GM19043 (cell line): ENCODE data around the gene KAZN.

Source experiments
- ATAC-seq: cut with Tn5 transposase; IDR thresholded peaks from one replicate; pipeline ENCODE4 v1.9.1; 2021; ENCODE audit warnings: low read depth; ENCODE audit not compliant: unreplicated experiment

Gene KAZN

DNA sequence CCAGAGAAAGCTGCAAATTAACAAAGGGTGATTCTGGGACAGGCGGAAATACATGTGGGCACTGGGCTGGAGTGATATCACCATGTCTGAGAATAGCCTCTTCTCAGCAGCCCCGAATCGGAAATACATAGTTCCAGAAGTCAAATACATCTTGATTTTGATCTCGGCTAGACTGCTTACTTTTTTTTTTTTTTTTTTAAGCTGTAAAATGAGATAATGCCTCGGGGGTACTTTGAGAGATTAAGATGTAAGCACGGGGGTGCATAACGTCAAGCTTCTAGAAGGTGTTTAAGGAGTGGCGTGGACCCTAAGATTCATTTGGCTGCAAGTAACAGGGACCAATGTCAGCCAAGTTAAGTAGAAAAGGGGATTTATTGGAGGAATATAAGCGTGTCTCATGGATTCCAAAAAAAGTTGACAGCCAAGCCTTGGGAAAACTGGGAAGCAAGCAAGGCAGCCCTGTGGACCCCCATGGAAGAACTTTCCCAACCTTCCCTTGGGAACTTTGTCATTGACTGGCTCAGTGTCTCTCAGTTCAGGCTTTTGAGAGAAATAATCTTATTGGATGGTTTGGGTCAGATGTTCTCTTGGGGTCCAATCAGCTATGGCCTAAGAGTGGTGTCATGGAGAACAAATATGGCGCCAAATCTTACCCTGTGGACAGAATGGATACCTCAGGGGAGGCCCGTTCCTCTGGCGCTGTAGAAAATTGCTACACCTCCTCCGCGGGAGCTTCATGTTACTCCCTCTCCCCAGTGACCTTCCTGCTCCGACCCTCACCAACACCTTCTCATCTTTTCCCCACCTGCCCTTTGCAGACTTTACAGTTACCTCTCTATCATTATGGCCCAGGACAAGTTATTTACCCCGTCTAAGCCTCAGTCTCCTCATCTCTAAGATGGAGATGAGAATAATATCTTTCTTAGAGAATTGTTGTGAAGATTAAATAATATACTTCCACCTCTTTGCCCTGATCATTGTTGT, 186.6 kb downstream of the KAZN start:
- no peak for ATAC-seq

DNA sequence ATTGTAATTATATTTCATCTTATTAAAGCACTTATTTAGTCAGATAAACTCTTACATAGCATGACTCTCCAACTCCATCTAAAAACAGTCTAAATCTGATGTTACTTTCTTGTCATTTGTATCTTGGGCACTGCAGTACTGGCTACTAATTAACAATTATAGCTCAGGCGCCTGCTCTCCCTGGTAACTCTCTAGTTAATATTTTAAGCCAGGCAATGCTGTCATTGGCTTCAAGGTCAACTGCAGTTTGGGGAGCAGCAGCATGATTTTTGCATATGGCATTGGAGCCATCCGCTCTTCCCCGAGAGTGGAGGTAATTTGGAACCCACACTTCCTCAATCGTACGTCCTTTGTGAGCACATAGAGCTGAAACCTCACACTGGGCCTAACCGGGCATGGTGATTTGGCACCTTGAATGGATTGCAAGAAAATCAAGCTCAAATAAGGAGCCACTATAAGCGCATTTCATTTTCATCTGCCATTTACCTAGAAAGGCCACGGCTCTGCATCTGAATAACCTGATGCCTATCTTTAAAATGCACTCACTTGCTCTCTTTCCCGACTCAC, 187.7 kb downstream of the KAZN start:
- ATAC-seq: no peak

DNA sequence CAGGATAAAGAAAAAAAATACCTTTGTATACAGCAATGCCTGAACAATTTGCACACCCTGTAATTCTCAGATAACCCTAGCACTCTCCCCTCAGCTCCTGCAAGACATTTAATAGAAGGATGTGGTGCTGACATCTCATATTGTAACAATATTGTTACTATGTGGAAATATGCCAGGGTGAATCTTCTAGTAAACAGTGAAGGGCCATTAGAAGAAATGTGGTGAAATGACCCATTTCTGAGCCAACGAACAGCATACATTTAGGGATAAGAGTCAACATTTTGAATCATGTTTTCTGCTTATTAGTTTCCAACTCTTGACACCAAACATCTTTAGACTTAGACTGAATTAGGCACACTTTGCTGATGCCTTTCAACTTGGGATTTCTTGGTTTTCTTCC, 188.2 kb downstream of the KAZN start:
- ATAC-seq: no peak

DNA sequence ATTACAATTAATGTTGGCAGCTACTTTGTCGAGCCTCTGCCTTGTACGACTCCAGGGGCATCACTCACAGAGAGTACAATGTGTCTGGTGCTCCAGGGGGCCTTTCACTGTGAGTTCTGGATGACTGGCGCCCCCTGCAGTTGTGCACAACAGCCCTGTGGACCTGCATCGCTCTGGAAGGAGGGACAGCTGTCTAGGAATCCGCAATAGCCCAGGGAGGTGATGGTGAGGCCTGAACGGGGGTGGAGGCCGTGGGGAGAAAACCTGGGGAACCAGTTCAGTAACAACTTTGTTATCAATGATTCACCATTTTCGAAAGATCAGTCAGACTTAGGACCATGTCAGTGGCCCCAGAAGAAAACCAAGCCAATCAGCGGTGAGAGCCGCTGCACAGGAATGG, 189.1 kb downstream of the KAZN start:
- no peak for ATAC-seq

DNA sequence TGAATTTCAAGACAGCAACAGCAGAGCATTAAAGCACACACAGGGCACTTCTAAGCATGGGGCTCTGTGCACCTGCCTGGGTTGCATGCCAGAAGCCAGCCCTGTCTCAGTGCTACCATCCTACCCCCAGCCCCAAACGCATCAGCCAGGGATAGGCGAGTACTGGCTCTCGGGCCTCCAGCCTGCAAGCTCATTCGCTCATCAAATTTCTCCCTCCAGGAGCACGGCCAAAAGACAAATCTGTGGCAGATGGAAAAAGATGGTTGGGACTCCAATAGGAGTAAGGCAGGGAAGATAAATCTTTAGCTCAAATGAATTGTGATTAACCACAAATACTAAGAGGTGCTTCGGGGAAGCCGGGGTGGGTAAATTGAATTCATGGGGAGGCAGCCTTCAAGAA, 189.6 kb downstream of the KAZN start:
- no peak for ATAC-seq

DNA sequence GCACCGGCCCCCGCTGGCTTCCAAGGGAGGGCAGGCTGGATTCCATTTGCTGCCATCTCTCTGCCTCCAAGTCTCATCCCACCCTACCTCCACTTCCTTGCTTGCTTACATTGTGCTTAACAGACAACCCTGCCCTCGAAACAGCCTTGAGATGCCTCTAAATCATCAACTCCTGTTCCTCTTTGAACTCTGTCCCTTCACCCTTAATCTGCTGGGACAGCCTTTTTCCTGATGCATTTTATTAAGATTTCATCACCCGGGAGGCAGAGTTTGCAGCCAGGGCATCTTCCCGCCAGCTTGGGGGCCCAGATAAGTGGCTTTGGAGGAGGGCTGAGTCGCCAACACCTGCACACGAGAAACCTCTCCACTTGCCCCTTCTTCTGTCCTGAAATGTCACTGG, 192.5 kb downstream of the KAZN start:
- ATAC-seq: no peak

DNA sequence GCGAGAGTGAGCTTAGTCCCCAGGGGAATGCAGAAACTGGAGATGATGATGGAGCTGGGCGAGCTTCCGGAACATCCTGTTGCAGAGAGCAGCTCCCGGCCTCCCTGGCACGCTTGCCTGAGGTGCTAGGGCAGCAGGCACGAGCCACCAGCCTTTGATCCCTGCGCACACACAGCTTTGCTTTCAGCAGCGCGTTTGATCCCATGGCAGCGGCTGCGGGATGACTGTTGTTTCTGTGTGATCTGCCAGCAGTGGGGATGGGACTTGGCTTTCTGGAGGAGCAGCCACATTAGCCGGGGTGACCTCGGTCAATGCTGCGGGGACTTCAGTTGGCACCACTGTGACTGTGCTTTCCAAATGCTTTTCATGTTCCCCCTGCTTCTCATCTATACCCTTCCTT, 193.2 kb downstream of the KAZN start:
- no peak for ATAC-seq

DNA sequence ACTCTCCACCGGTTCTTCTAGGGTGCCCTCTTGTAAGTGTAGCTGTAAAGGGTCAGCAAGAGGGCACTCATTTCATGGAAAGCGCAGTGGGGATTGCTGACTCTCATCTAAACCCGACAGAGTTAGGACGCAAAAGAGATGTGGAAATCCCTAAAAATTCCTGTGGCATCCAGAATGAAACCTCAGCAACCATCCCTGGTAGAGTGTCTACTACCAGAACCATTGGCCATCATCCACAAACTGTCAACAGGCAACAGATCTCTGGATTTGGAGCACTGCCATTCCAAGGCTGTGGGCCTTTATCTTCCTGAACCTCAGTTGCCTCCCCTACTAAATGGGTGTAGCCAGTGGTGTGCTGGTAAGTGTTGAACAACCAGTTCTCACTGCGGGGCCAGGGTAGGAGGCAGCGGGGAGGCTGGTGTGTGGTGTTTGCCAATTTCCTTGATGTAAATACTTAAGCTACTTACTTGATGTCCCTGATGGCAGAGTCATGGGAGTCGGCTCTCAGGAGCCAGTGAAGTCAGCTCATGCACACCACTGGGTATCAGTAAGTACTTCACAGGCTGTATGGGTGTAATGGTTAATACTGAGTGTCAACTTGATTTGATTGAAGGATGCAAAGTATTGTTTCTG, 195.8 kb downstream of the KAZN start:
- no peak for ATAC-seq

DNA sequence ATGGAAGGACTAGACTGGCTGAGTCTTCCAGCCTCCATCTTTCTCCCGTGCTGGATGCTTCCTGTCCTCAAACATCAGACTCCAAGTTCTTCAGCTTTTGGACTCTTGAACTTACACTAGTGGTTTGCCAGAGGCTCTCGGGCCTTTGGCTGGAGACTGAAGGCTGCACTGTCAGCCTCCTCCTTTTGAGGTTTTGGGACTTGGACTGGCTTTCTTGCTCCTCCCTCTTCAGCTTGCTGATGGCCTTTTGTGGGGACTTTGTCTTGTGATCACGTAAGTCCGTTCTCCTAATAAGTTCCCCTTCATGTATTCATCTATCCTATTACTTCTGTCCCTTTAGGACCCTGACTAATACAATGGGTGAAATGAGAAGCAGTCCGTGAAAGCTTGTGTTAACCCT, 196.4 kb downstream of the KAZN start:
- no peak for ATAC-seq

DNA sequence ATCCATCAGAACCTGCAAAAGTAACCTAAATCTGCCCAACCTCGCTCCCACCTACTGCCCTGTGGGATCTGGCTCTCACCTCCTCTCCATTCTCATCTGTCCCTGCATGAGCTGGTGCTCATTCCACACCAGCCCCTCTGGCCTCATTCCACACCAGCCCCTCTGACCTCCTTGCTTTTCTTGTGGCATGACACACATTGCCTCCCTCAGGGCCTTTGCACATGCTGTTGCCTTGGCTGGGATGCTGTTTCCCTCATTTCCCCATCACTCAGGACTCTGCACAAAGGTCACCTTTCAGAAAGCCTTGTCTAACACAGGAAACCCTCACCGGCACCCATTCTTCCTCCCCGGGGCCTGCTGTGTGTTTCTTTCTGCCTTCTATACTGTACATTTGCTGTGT, 197.1 kb downstream of the KAZN start:
- ATAC-seq: no peak

DNA sequence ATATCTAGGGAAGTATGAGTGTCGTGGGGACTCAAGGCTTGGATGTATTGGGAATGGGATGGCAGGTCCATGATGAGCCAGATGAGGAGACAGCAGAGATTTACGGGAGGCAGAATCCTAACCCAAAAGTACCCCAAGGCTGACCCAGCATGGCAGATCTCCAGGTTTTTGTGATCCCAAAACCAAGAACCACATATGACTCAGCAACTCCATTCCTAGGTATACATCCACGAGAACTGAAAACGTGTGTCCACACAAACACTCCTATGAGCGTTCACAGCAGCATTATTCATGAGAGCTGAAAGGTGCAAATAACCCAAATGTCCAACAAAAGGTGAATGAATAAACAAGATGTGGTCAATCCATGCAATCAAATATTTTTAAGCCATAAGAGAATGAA, 201.5 kb downstream of the KAZN start:
- no peak for ATAC-seq

DNA sequence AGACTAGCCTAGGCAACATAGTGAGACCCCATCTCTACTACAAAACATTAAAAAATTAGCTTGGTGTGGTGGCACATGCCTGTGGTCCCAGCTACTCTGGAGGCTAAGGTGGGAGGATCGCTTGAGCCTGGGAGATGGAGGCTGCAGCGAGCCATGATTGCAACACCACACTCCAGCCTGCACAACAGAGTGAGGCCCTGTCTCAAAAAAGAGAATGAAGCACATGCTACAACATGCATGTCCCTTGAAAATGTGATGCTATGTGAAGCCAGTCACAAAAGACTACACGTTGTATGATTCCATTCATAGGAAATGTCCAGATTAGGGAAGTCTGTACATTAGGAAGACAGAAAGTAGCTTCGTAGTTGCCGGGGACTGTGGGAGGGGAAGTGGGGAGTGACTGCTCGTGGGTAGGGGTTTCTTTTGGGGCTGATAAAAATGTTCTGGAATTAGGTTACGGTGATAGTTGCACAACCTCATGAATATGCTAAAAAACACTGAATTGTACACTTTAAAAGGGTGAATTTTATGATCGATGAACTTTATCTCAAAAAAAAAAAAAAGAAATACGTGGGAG, 202.1 kb downstream of the KAZN start:
- ATAC-seq: no peak

DNA sequence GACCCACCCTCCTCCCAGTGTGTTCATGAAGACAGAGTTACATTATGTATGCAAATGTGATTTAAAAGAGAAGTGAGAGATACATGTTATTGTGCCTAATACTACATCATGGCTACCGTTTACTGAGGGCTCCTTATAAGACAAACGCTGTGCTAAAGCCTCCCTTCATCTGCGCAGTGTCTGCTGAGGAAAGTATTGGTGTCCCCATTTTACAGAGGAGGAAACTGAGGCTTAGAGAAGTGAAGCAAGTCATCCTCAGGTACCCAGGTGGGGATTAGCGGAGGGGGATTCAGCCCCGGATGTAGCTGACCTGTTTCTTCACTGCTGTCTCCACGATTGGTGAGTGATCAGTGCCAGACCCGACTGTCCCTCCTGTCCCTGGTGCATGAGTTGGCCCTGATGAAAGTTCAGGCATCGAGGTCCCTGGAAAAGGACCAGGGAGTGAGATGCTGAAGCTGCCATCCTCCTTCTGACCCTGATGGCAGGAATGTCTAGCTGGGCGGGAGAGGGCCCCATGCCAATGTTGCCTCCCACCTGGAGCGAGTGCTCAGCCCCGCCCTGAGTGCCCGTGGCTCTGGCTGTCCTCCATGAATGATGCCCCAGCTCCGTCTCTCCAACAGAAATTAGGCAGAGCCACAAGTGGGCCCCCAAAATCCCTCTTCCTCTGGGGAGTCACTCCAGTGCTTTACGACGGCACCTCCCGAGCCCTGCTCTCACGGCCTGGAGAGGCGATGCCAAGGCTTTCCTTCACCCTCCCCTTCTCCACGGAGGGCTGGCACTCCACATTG, 204.7 kb downstream of the KAZN start:
- no peak for ATAC-seq

DNA sequence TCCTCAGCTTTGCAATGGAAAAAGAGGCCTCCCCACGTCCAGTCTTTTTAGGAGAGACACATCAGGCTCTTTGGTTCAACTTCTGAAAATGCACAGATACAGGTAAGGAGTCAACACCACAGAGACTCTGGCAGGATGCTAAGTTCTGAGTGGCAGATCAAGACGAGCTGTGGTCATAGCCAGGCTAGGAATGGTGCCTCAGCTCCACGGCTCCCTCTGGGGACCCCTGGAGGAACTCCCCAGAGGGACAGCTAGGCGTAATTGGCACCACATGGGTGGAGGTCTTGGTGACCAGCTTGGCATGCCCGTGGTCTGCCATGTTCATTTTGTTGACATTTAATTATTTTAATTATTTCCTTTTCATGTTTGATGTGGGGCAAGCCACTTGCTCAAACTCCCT, 206.1 kb downstream of the KAZN start:
- no peak for ATAC-seq

DNA sequence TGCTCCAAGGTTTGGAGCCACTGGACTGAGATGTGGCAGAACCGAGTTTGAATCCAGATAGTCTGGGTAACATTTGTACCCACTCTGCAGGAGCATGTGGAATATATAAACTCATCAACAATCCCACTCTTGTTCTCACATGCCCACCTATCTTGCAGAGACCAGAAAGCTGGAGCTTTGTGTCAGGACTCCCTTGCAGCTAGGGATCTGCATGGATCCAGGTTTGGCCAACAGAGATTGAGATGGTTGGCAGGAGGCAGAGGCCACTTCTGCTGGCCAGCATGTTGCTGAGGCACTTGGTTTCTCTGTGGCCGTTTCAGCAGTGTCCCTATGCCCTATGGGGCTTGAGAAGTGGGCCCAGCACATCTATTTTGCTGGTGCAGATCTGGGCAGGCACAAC, 208.3 kb downstream of the KAZN start:
- no peak for ATAC-seq

DNA sequence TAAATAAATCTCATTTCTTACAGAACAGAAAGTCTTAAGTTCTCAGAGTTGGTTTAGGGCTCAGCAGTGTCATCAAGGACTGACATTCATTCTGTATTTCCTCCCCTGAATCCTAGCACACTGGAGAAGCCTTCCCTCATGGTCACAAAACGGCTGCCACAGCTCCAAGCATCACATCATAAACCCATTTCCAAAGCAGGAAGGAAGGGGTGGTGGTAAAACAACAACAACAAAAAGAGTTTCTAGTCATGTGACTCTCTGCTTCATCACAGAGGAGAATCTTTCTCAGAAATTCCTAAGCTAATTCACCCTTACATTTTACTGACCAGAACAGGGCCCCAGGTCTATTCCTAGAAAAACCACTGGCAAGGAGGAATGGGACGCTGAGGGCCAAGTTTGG, 210.3 kb downstream of the KAZN start:
- no peak for ATAC-seq

DNA sequence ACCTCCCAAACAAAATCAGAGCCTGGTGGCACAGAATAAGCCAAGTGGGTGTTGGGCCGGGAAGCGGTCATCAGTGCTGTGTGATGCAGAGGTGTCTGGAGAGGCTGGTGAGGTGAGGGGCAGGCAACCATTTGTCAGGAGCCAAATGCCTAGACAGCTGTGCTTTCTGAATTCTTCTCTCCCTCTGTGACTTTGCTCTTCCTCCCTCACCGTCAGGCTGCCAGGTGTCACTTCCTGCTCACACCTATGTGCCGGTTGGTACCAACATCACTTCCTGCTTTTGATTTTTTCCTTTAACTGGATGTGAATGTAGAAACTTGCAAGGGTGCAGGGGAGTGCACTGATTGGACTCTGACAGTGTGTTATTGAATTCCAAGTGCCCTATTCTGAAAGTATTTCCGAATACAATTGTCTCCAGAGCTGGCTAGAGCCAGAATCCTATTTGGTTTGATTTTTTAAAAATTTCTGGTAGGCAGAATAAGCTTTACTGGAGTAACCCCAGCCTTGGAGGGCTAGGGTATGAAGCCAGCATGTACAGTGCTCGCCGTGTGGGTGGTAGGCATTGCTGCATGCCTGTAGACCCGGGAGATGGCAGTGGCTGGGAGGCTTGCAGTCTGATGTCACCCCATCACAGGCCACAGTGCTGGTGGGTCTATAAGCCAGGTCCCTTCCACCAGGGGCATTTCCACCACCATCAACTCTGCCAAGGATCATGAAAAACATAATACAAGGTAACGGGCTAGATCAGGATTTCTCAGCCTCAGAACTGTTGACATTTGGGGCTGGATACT, 210.9 kb downstream of the KAZN start:
- no peak for ATAC-seq

DNA sequence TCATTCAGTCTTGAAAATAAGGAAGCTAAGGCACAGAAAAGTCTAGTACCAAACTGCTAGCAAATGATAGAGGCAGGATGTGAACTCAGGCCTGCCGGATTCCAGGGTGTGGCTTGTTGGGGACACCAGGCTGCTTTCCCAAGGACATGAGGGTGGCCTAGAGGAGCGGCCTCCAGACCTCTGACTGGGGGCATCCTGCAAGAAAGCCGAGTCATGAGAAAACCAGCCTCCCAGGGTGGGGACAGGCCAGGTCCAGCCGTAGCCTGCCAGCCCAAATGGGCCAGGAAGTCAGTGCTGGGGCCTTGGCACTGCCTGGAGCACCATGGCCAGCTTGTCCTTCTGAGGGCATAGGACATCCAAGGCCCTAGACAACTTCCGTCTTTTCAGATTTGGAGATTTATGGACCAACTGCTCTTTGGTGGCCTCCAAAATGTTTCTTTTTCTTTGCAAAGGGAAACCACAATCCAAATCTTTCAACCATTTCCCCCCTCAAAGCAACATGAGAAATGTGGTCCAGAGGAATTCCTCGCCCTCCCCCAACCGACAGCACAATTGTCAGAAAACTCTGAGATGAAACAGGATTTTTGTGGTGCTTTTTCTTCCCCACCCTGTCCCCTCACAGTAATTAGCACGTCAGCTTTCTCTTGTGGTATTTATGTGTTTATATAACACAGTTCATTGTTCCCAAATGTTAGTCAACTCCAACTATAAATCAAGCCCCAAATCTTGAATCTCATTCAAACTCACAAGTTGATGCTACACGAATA, 212.3 kb downstream of the KAZN start:
- no peak for ATAC-seq

DNA sequence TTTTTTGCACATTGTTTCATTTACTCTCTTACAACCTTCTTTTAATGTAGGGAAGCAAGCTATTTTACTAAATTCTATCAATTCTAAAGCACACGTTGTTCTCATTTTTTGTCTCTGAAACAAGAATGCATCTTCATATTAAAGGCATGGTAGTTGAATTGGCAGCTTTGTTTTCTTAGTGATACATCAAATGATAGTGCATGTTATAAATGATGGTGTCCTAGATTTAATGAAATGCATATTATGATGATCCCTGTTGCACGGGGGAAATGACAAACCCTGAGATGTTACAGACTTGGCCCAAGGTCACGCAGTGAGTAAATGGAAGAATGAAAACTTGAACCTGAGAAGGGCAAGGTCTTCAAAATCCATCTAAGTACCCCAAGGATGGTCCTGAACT, 213.1 kb downstream of the KAZN start:
- no peak for ATAC-seq
